Measurements from ENCODE around the gene PLEKHA4.

GRCh38 chr19:48866692-48867091 is 1.7 kb downstream of the PLEKHA4 start:
- TF ChIP-seq CTCF (conservative IDR thresholded peaks at IDR 0.05 in 1 of 2, IDR thresholded peaks at IDR 0.05 in 1 of 2; ENCODE audit: extremely low read depth in 1 of 2, insufficient read depth in 1 of 2, low read depth in 1 of 2, low read length in 2 of 2) = no peak
- no peak for TF ChIP-seq EZH2 (IDR thresholded peaks at IDR 0.05; ENCODE audit: borderline replicate concordance, low read length)
